Measurements from ENCODE around the gene GLP1R.

DNA sequence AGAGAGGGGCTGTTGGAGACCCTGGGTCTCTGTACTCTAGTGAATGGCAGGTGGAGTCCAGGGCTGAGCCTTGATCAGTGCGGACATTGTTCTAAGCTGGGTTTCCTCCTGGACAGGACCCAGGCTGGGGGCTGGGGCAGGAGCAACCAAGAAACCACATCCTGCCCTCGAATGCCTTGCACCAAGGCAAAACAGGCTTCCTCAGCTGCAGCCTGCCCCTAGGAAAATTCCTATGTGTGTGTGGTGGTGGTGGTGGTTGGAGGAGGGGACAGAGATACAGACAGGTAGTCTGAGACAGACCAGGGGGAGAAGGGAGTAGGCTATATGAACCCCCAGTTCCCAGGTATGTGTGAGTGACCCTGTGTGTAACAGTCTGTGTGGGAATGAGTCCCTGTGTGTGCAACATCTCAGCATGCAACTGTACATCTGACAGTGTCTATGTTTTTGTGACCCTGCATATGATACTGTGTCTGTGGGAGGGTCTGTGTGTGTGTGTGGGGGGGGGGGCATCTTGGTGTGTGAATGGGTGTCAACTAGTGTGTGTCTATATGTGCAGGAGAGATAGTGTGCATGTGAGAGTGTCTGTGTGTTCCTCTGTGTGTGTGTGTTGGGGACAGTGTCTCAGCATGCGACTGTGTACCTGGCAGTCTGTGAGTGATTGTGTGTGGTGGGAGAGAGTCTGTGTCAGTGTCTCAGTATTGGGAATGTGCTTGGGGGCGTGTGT is 3.0 kb downstream of the GLP1R start:
- TF ChIP-seq, protein P1, sequence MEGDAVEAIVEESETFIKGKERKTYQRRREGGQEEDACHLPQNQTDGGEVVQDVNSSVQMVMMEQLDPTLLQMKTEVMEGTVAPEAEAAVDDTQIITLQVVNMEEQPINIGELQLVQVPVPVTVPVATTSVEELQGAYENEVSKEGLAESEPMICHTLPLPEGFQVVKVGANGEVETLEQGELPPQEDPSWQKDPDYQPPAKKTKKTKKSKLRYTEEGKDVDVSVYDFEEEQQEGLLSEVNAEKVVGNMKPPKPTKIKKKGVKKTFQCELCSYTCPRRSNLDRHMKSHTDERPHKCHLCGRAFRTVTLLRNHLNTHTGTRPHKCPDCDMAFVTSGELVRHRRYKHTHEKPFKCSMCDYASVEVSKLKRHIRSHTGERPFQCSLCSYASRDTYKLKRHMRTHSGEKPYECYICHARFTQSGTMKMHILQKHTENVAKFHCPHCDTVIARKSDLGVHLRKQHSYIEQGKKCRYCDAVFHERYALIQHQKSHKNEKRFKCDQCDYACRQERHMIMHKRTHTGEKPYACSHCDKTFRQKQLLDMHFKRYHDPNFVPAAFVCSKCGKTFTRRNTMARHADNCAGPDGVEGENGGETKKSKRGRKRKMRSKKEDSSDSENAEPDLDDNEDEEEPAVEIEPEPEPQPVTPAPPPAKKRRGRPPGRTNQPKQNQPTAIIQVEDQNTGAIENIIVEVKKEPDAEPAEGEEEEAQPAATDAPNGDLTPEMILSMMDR (conservative IDR thresholded peaks at IDR 0.05; ENCODE audit: low read depth, low read length): no peak
- TF ChIP-seq EZH2 (IDR thresholded peaks at IDR 0.05; ENCODE audit: low read length, unreplicated experiment): no peak
